ENCODE measurements around the gene DIPK1B.

The DIPK1B gene

DNA sequence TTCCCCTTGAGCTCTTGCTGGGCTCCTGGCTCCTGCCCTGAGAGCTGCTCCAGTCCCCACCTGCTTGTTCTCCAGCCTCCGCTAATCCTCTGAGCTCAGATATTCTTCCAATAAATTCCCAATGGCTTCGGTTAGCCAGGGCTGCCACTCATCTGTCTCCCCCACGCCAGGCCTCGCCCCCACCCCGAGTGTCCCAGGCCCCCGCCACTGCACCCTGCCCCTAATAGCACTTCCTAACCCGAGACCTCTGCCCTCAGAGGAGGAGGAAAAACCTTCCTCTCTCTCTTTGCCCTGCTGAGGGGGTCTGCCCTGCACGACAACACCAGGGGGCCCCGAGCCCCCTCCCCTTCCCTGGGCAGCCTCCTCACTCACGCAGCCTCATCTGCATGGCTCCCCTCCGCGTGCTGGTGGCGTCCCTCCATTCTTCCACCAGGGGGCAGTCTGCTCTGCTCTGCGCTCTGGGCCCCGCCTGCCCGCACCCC, 57.4 kb downstream of the DIPK1B start:
- peak; percentile 47 for DNase-seq (ENCODE audit: low spot score)

DNA sequence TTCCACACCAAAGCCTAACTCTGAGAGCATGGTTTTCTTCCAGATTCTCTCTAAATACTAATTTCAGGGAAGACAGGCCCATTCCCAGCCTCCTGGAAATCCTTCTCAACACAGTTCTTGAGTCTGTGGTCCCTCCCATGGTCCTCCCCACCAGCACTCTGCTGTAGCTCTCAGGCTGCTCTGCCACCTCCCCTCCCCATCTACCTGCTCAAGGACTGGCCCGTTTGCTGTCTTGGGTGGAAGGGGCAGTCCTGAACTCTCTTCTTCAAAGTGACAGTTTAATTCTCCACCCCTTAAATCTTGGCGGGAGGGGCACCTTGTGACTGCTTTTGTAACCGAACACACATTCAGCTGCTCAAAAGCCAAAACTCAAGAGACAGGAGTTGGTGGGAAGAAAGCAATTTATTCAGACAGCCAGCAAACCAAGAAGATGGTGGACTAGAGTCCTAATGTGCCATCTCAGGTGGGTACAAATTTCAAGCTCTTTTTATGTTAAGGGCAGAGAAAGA, 59.6 kb downstream of the DIPK1B start:
- no peak for DNase-seq (ENCODE audit: low spot score)

DNA sequence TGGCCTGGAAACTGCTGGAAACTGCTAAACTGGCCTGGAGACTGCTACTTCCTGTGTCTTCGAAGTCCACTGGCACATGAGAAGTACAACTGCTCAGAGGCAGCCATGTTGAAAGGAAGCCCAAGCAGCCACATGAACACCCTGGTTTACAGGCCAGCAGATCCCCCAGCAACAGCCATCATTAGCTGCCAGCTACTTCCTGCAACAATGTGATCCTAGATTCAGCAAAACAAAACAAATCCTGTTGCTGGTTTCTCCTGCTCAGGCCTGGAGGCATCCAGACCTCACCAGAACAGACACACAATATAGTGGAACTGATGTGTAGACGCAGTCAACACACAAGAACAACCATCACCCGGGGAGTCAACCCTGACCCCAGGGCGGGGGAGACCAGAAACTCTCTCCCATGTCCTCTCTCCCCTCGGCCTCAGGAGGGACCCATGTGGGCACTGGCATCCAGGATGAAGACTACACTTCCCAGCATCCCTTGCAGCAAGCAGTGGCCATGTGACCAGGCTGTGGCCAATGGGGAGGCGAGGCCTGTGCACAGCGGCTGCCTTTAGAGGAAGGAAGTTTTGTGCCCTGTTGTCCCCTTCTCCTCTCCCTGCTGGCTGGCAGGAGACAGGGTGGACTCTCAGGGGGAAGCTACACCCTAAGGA, 61.1 kb downstream of the DIPK1B start:
- no peak for DNase-seq (ENCODE audit: low spot score)

Data from CD4-positive, alpha-beta T cell treated with Interleukin-15 for 4 hours (primary cell).